Caco-2 (cell line): ENCODE results near the gene CEP112. TPM values are rescaled to one million over a fixed set of nuclear protein-coding genes. Genes with fewer than 3 reads are reported as not detected.
"Not testable (repeated sequence)": the region's sequence is repeated elsewhere in the genome, so short reads cannot be mapped to it uniquely, and the experiment has no call there.

Experiments used
- BruUV-seq: library from RNA; stranded (reverse); fragments of 400-500 nt; replicated peaks from 2 replicates; lab custom pipeline; 2021; lab: Mats Ljungman, UMichigan
- CTCF ChIA-PET: fragments of 300-600 bp; sonication (Branson Sonifier 250); formaldehyde crosslinking; loops from one replicate; lab custom pipeline; 2022; ENCODE audit warnings: antibody characterized with exemption; lab: Charles Lee
- POLR2A ChIA-PET: fragments of 300-600 bp; sonication (Branson Sonifier 250); formaldehyde crosslinking; loops from one replicate; lab custom pipeline; 2022; ENCODE audit warnings: antibody characterized with exemption; lab: Charles Lee
- DNase-seq, 2 experiments: peaks; one replicate each; pipeline versions ENCODE4 v3.0.0 to v3.0.0-alpha.2; 2020 to 2022
- H3K27me3 ChIP-seq: replicated peaks from 2 replicates; pipeline ENCODE4 v1.6.0; 2011; ENCODE audit warnings: low read length; ENCODE audit not compliant: control insufficient read depth, insufficient read depth
- H3K36me3 ChIP-seq: 2 replicates; pipeline ENCODE4 v1.5.1; 2011; ENCODE audit warnings: low read length; ENCODE audit not compliant: control insufficient read depth, insufficient read depth
- H3K4me1 ChIP-seq: fragments of 250-450 bp; sonication (Bioruptor Pico); 2 replicates; pipeline ENCODE4 v1.5.1; 2020; ENCODE audit warnings: mild to moderate bottlenecking
- H3K4me3 ChIP-seq: 2 replicates; pipeline ENCODE4 v1.5.1; 2011; ENCODE audit warnings: low read depth, mild to moderate bottlenecking, control low read depth, low read length
- H3K9me3 ChIP-seq: fragments of 250-450 bp; sonication (Bioruptor Pico); 2 replicates; pipeline ENCODE4 v1.5.1; 2020; ENCODE audit warnings: mild to moderate bottlenecking, moderate library complexity
- H3K27ac Mint-ChIP-seq: one replicate; pipeline ENCODE4 v1.8.0; 2022; ENCODE audit warnings: mixed read lengths; ENCODE audit not compliant: unreplicated experiment
- H3K27me3 Mint-ChIP-seq: one replicate; pipeline ENCODE4 v1.8.0; 2022; ENCODE audit warnings: mixed read lengths; ENCODE audit not compliant: insufficient read depth, unreplicated experiment
- H3K36me3 Mint-ChIP-seq: one replicate; pipeline ENCODE4 v1.8.0; 2022; ENCODE audit warnings: mild to moderate bottlenecking, mixed read lengths; ENCODE audit not compliant: insufficient read depth, unreplicated experiment
- H3K4me1 Mint-ChIP-seq: one replicate; pipeline ENCODE4 v1.8.0; 2022; ENCODE audit warnings: low read depth, mixed read lengths; ENCODE audit not compliant: unreplicated experiment
- H3K4me3 Mint-ChIP-seq: one replicate; pipeline ENCODE4 v1.8.0; 2022; ENCODE audit warnings: mild to moderate bottlenecking, moderate library complexity, mixed read lengths; ENCODE audit not compliant: unreplicated experiment
- H3K9me3 Mint-ChIP-seq: one replicate; pipeline ENCODE4 v1.8.0; 2022; ENCODE audit warnings: mixed read lengths; ENCODE audit not compliant: unreplicated experiment
- intact Hi-C: fragments of 100-400 bp; cut with micrococcal nuclease; formaldehyde crosslinking; loops from one replicate; pipeline ENCODE4 v1.10.0; 2022; ENCODE audit not compliant: unreplicated experiment
- total RNA-seq: library from RNA; stranded (reverse); gene quantifications from 2 replicates; pipeline ENCODE4 v1.2.3, GENCODE V29; 2022
- TF ChIP-seq, protein P1 (sequence below), 2 experiments: fragments of 200-600 bp in 1 of 2; IDR thresholded peaks; 1 replicate in 1 of 2; 2 replicates in 1 of 2; pipeline versions ENCODE4 v1.5.1 to v1.8.0; 2011 to 2022; ENCODE audit warnings: antibody characterized with exemption in 1 of 2, control low read depth in 1 of 2, inconsistent platforms in 1 of 2, low read depth in 1 of 2, low read length in 1 of 2, mild to moderate bottlenecking in 1 of 2, moderate library complexity in 1 of 2; ENCODE audit not compliant: insufficient read depth in 1 of 2, severe bottlenecking in 1 of 2, unreplicated experiment in 1 of 2

The CEP112 gene
- total RNA-seq, 1 experiment from 2014 or later = 4.7 TPM

GRCh38 chr17:65685110-65685509, 506.8 kb downstream of the CEP112 start:
- Histone ChIP-seq H3K36me3 (no peaks in the 10 kb centered on the region; the same call in 1 of the 2 replicates), H3K4me1 (0 out of 2 replicates have a peak, but pooled peaks cover 4% of the 10 kb centered on the region), H3K27me3 (no peaks in the 10 kb centered on the region), H3K4me3 (no peak overlapping the region), H3K9me3 (no peaks in the 10 kb centered on the region)
- TF ChIP-seq, protein P1, sequence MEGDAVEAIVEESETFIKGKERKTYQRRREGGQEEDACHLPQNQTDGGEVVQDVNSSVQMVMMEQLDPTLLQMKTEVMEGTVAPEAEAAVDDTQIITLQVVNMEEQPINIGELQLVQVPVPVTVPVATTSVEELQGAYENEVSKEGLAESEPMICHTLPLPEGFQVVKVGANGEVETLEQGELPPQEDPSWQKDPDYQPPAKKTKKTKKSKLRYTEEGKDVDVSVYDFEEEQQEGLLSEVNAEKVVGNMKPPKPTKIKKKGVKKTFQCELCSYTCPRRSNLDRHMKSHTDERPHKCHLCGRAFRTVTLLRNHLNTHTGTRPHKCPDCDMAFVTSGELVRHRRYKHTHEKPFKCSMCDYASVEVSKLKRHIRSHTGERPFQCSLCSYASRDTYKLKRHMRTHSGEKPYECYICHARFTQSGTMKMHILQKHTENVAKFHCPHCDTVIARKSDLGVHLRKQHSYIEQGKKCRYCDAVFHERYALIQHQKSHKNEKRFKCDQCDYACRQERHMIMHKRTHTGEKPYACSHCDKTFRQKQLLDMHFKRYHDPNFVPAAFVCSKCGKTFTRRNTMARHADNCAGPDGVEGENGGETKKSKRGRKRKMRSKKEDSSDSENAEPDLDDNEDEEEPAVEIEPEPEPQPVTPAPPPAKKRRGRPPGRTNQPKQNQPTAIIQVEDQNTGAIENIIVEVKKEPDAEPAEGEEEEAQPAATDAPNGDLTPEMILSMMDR (IDR thresholded peaks at IDR 0.05; ENCODE audit: insufficient read depth in 1 of 2, low read depth in 1 of 2, low read length in 1 of 2, severe bottlenecking in 1 of 2, unreplicated experiment in 1 of 2) = no peak
- ChIA-PET CTCF (no interaction called here), POLR2A (no interaction called here)
- no peak for DNase-seq
- Mint-ChIP-seq H3K4me3 (no peak overlapping the region), H3K27ac (no peak overlapping the region), H3K4me1 (peaks cover 1% of the 10 kb centered on the region), H3K36me3 (no peaks in the 10 kb centered on the region), H3K9me3 (peaks cover 11% of the 10 kb centered on the region), H3K27me3 (no peaks in the 10 kb centered on the region)
- no TSS peak for BruUV-seq
- intact Hi-C loops = no loop called here

GRCh38 chr17:65684631-65685030, 507.3 kb downstream of the CEP112 start:
- Mint-ChIP-seq H3K9me3 (peaks cover 11% of the 10 kb centered on the region), H3K27ac (no peak overlapping the region), H3K4me3 (no peak overlapping the region), H3K4me1 (no peaks in the 10 kb centered on the region), H3K27me3 (no peaks in the 10 kb centered on the region), H3K36me3 (no peaks in the 10 kb centered on the region)
- TF ChIP-seq, protein P1 (IDR thresholded peaks at IDR 0.05; ENCODE audit: insufficient read depth in 1 of 2, low read depth in 1 of 2, low read length in 1 of 2, severe bottlenecking in 1 of 2, unreplicated experiment in 1 of 2) = no peak
- ChIA-PET CTCF (no interaction called here), POLR2A (no interaction called here)
- Histone ChIP-seq H3K4me3 (no peak overlapping the region), H3K36me3 (no peaks in the 10 kb centered on the region; the same call in 1 of the 2 replicates), H3K4me1 (0 out of 2 replicates have a peak, but pooled peaks cover 4% of the 10 kb centered on the region), H3K27me3 (no peaks in the 10 kb centered on the region), H3K9me3 (no peaks in the 10 kb centered on the region)
- no peak for DNase-seq
- BruUV-seq = no TSS peak
- intact Hi-C loops = no loop called here

- H3K36me3 Mint-ChIP-seq = no peaks in the 10 kb centered on the region
- TF ChIP-seq, protein P1 (IDR thresholded peaks at IDR 0.05; ENCODE audit: insufficient read depth in 1 of 2, low read depth in 1 of 2, low read length in 1 of 2, severe bottlenecking in 1 of 2, unreplicated experiment in 1 of 2) = no peak
- no peaks in the 10 kb centered on the region for H3K4me1 Mint-ChIP-seq
- no peak overlapping the region for H3K27ac Mint-ChIP-seq
- POLR2A ChIA-PET = no interaction called here
- Histone ChIP-seq H3K36me3 (no peaks in the 10 kb centered on the region; the same call in 1 of the 2 replicates), H3K9me3 (no peaks in the 10 kb centered on the region), H3K4me1 (0 out of 2 replicates have a peak, but pooled peaks cover 4% of the 10 kb centered on the region), H3K27me3 (no peaks in the 10 kb centered on the region), H3K4me3 (no peak overlapping the region)
- H3K4me3 Mint-ChIP-seq = no peak overlapping the region
- intact Hi-C loops = no loop called here
- DNase-seq = no peak
- H3K27me3 Mint-ChIP-seq = no peaks in the 10 kb centered on the region
- no TSS peak for BruUV-seq
- peaks cover 11% of the 10 kb centered on the region for H3K9me3 Mint-ChIP-seq
- CTCF ChIA-PET = no interaction called here
These were observed 508.5 kb downstream of the CEP112 start for GRCh38 chr17:65683428-65683827.

DNA sequence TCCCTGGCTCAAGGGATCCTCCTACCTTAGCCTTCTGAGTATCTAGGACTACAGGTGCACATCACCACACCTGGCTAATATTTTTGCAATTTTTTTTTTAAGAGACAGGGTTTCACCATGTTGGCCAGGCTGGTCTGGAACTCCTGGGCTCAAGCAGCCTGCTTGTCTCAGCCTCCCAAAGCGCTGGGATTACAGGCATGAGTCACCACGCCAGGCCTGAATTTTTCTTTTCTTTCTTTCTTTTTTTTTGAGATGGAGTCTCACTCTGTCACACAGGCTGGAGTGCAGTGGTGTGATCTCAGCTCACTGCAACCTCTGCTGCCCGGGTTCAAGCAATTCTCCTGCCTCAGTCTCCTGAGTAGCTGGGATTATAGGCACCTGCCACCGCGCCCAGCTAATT, 510.2 kb downstream of the CEP112 start:
- peaks cover 11% of the 10 kb centered on the region for H3K9me3 Mint-ChIP-seq
- H3K4me1 Mint-ChIP-seq, H3K4me3 Mint-ChIP-seq, H3K4me1 ChIP-seq, H3K4me3 ChIP-seq, DNase-seq, H3K9me3 ChIP-seq, H3K27me3 ChIP-seq, CTCF ChIA-PET, BruUV-seq, H3K27me3 Mint-ChIP-seq, H3K36me3 Mint-ChIP-seq, POLR2A ChIA-PET, intact Hi-C loops, H3K36me3 ChIP-seq, H3K27ac Mint-ChIP-seq: not testable (repeated sequence)
